Thyroid gland (tissue), 4 donors: Measurements from ENCODE around the gene CLK2. TPM values are rescaled to one million over a fixed set of nuclear protein-coding genes. Genes with fewer than 3 reads are reported as not detected.

Source experiments
- DNase-seq, 2 donors: peaks; one replicate each; pipeline ENCODE4 v3.0.0-alpha.2; 2019
- H3K27ac ChIP-seq, 3 donors: fragments of 200-600 bp; sonication (generic); 1 replicate in 2 of 3; 2 replicates in 1 of 3; pipeline ENCODE4 v1.5.1; 2016 to 2019; ENCODE audit warnings: mild to moderate bottlenecking in 1 of 3, moderate library complexity in 1 of 3
- H3K27me3 ChIP-seq: fragments of 200-600 bp; sonication (generic); one replicate; pipeline ENCODE4 v1.5.1; 2019
- H3K36me3 ChIP-seq, 2 donors: fragments of 200-600 bp; sonication (generic); one replicate each; pipeline ENCODE4 v1.5.1; 2016 to 2019
- H3K4me1 ChIP-seq, 2 donors: fragments of 200-600 bp; sonication (generic); one replicate each; pipeline ENCODE4 v1.5.1; 2017 to 2019
- H3K4me3 ChIP-seq, 3 donors: fragments of 200-600 bp; sonication (generic); replicated peaks in 1 of 3; 1 replicate in 2 of 3; 2 replicates in 1 of 3; pipeline ENCODE4 v1.5.1; 2016; ENCODE audit warnings: mild to moderate bottlenecking in 1 of 3
- H3K9me3 ChIP-seq: fragments of 200-600 bp; sonication (generic); one replicate; pipeline ENCODE4 v1.5.1; 2017
- POLR2A ChIP-seq, 2 donors: fragments of 450-650 bp; IDR thresholded peaks; one replicate each; pipeline ENCODE4 v1.6.1; 2017; ENCODE audit warnings: antibody characterized with exemption in 2 of 2, mild to moderate bottlenecking in 2 of 2, moderate library complexity in 1 of 2
- WGBS, 2 donors: methylation state at CpG; one replicate each; pipeline ENCODE4 v1.1.5; 2017; 5-methylcytosine and 5-hydroxymethylcytosine counted together
- intact Hi-C: fragments of 100-400 bp; cut with DNase I; formaldehyde crosslinking; loops from one replicate; pipeline ENCODE4 v1.15.1; 2023
- total RNA-seq, 4 donors: library from RNA; depleted of rRNA; stranded (reverse); fragments of >200 nt; gene quantifications; one replicate each; pipeline ENCODE4 v1.2.3, GENCODE V29; 2016
- TF ChIP-seq, protein P1 (sequence below), 6 experiments: fragments of 200-600 bp in 3 of 6; fragments of 450-650 bp in 3 of 6; sonication (generic) in 3 of 6; IDR thresholded peaks; one replicate each; pipeline ENCODE4 v1.5.1; 2016 to 2019; ENCODE audit warnings: antibody characterized with exemption in 6 of 6, mild to moderate bottlenecking in 2 of 6, inconsistent platforms in 1 of 6, moderate library complexity in 1 of 6

Gene CLK2
- total RNA-seq, 4 donors from 2014 or later = 40.0 to 61.6 (median 56.2) TPM

DNA sequence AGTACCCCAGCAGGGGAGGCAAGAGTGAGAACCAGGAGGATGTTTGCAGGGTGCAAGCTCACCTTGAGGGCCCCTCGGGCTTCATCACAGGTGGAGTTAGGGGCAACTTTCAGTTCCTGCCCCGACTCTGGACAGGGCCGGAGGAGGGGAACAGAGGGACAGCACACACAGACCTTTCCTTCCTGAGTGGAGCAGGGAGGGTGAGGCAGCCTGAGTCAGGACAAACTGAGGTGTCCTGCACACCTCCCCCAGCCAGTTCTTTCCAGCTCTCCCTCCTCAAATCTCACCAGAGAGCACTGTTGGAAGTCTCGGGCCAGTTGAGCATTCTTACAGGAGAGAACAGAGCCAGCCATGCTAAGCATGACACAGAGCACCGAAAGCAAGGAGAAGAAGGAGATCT, 19.5 kb downstream of the CLK2 start:
- intact Hi-C loops = loop anchor here (5.0 kb wide), 1 partner anchor 339 kb away; no protein-coding TSS in a partner anchor
- no peak overlapping the region for H3K4me3 ChIP-seq
- peaks cover 14 to 29% of the 10 kb centered on the region in 2 donors for H3K4me1 ChIP-seq
- no peak overlapping the region for H3K27ac ChIP-seq
- TF ChIP-seq, protein P1, sequence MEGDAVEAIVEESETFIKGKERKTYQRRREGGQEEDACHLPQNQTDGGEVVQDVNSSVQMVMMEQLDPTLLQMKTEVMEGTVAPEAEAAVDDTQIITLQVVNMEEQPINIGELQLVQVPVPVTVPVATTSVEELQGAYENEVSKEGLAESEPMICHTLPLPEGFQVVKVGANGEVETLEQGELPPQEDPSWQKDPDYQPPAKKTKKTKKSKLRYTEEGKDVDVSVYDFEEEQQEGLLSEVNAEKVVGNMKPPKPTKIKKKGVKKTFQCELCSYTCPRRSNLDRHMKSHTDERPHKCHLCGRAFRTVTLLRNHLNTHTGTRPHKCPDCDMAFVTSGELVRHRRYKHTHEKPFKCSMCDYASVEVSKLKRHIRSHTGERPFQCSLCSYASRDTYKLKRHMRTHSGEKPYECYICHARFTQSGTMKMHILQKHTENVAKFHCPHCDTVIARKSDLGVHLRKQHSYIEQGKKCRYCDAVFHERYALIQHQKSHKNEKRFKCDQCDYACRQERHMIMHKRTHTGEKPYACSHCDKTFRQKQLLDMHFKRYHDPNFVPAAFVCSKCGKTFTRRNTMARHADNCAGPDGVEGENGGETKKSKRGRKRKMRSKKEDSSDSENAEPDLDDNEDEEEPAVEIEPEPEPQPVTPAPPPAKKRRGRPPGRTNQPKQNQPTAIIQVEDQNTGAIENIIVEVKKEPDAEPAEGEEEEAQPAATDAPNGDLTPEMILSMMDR (IDR thresholded peaks at IDR 0.05) = no peak
- no peak for TF ChIP-seq POLR2A (IDR thresholded peaks at IDR 0.05)
- H3K9me3 ChIP-seq = no peaks in the 10 kb centered on the region
- WGBS, 2 donors = 61 to 63% methylated on average over 5 of the region's 5 CpGs
- H3K36me3 ChIP-seq = peaks cover 0 to 4% of the 10 kb centered on the region in 2 donors
- DNase-seq = no peak
- no peaks in the 10 kb centered on the region for H3K27me3 ChIP-seq

DNA sequence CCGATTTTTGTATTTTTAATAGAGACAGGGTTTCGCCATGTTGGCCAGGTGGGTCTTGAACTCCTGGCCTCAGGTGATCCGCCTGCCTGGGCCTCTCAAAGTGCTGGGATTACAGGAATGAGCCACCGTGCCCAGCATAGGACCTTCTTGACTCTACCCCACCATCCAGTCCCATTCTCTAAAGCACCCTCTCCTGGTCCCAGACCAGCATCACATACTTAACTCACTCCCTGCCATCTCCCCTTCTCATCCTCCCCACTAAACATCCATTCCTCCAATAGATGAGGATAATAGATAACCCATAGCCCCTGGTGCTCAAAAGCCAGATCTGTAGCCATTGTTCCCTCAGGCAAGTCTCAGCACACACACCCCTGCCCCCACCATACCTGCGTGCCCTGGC, 20.1 kb downstream of the CLK2 start:
- WGBS, 2 donors = 90% methylated on average over 5 of the region's 5 CpGs
- Histone ChIP-seq H3K9me3 (no peaks in the 10 kb centered on the region), H3K4me3 (no peak overlapping the region), H3K27ac (no peak overlapping the region), H3K4me1 (peaks cover 14 to 29% of the 10 kb centered on the region in 2 donors), H3K27me3 (no peaks in the 10 kb centered on the region), H3K36me3 (peaks cover 0 to 3% of the 10 kb centered on the region in 2 donors)
- intact Hi-C loops = loop anchor here (5.0 kb wide), 1 partner anchor 339 kb away; no protein-coding TSS in a partner anchor
- DNase-seq = no peak
- TF ChIP-seq, protein P1 (IDR thresholded peaks at IDR 0.05) = no peak
- no peak for TF ChIP-seq POLR2A (IDR thresholded peaks at IDR 0.05)

GRCh38 chr1:155251566-155251965, 21.7 kb downstream of the CLK2 start:
- TF ChIP-seq, protein P1 (IDR thresholded peaks at IDR 0.05) = no peak
- no peak for TF ChIP-seq POLR2A (IDR thresholded peaks at IDR 0.05)
- intact Hi-C loops = loop anchor here (5.0 kb wide), 1 partner anchor 341 kb away; no protein-coding TSS in a partner anchor
- peaks cover 14 to 29% of the 10 kb centered on the region in 2 donors for H3K4me1 ChIP-seq
- peaks cover 0 to 4% of the 10 kb centered on the region in 2 donors for H3K36me3 ChIP-seq
- WGBS, 2 donors = 74 to 86% methylated on average over 3 to 7 of the region's 7 CpGs
- DNase-seq = no peak
- no peaks in the 10 kb centered on the region for H3K27me3 ChIP-seq
- H3K9me3 ChIP-seq = no peaks in the 10 kb centered on the region
- H3K4me3 ChIP-seq = no peak overlapping the region
- no peak overlapping the region for H3K27ac ChIP-seq

GRCh38 chr1:155250633-155251449, 22.5 kb downstream of the CLK2 start:
- WGBS, 2 donors = 44 to 51% methylated on average over 8 of the region's 23 CpGs
- Histone ChIP-seq H3K27ac (no peak overlapping the region), H3K4me1 (peaks cover 14 to 25% of the 10 kb centered on the region in 2 donors), H3K27me3 (no peaks in the 10 kb centered on the region), H3K4me3 (peak overlapping the region in 1 of 3 donors; percentile 18), H3K9me3 (no peaks in the 10 kb centered on the region), H3K36me3 (peaks cover 0 to 4% of the 10 kb centered on the region in 2 donors)
- DNase-seq = peak; percentile 91 to 94
- intact Hi-C loops = loop anchor here (5.0 kb wide), 1 partner anchor 341 kb away; no protein-coding TSS in a partner anchor
- TF ChIP-seq, protein P1 (IDR thresholded peaks at IDR 0.05) = peak; percentile 86 to 99 (median 99)
- TF ChIP-seq POLR2A (IDR thresholded peaks at IDR 0.05) = no peak

DNA sequence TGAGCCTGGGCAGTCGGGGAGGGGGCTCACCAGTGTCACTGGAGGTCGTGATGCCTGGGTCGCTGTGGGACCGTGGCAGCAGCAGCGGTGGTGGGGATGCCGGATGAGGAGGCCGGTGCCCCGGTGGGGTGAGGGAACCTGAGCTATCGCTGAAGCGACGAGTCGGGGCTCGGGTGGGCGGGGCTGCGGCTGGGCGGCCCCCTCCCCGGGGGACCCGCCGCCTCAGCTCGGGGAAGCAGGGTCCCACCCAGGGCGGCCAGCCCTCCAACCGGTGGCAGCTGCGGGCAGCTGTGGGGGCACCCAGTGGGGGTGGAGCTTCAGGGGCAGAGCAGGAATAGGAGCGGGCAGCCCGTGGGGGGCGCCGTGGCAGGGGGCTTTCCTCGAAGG, 23.1 kb downstream of the CLK2 start:
- Histone ChIP-seq H3K9me3 (no peaks in the 10 kb centered on the region), H3K4me3 (peak overlapping the region in 1 of 3 donors; percentile 18), H3K36me3 (peaks cover 0 to 4% of the 10 kb centered on the region in 2 donors), H3K4me1 (peaks cover 14 to 23% of the 10 kb centered on the region in 2 donors), H3K27ac (no peak overlapping the region), H3K27me3 (no peaks in the 10 kb centered on the region)
- TF ChIP-seq POLR2A (IDR thresholded peaks at IDR 0.05) = no peak
- TF ChIP-seq, protein P1 (IDR thresholded peaks at IDR 0.05) = no peak
- no peak for DNase-seq
- intact Hi-C loops = loop anchor here (5.0 kb wide), 1 partner anchor 342 kb away; no protein-coding TSS in a partner anchor
- WGBS, 2 donors = 43% methylated on average over 4 of the region's 28 CpGs; no CpG with 5 or more reads in 1 of the 2 donors
